ENCODE measurements around the gene IFNAR1. TPM values are rescaled to one million over a fixed set of nuclear protein-coding genes. Genes with fewer than 3 reads are reported as not detected.
A peak's percentile ranks its signal among the peaks of the same experiment; 100 is the strongest.

IFNAR1 gene
- 29.5 TPM for total RNA-seq
- long read RNA-seq, full-length matches to known transcripts: 23 of 32 reads
- long read RNA-seq, partial matches to known transcripts: 3 of 32 reads
- long read RNA-seq, other reads (novel, unspliced or antisense): 6 of 32 reads

GRCh38 chr21:33324291-33325221, at the start of gene IFNAR1:
TSS of gene IFNAR1 (plus strand) at chr21:33324970. CDS start at chr21:33325056, 86 bp downstream.
- intact Hi-C loops (cut with DNase I): loop anchor here (2.0 to 5.0 kb wide), 3 partner anchors 36 to 58 kb away; partner anchors contain the start of gene IL10RB

DNA sequence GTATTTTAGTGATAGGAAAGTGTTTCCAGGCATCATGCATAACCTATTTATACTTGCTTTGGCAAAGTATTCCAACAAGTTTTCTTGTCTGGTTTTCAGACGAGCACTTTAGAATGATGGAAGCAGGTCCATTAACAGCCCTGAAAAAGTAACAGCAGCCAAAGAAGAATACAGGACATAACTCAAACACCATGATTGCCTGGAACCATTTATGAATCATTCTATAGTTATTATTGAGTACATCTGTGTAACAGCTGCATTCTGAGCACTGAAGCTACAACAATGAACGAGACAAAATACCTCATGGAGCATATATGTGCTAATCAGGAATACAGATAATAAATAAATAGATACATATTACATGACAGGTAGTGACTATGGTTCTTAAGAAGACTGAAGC, 46.0 kb upstream of the IFNAR1 start:
- intact Hi-C loops (cut with DNase I): no loop called here
- DNase-seq (ENCODE audit: low spot score): no peak

More at GRCh38 chr21:33324291-33325221, at the start of gene IFNAR1:
- peak; percentile 98 for DNase-seq (ENCODE audit: low spot score)

DNA sequence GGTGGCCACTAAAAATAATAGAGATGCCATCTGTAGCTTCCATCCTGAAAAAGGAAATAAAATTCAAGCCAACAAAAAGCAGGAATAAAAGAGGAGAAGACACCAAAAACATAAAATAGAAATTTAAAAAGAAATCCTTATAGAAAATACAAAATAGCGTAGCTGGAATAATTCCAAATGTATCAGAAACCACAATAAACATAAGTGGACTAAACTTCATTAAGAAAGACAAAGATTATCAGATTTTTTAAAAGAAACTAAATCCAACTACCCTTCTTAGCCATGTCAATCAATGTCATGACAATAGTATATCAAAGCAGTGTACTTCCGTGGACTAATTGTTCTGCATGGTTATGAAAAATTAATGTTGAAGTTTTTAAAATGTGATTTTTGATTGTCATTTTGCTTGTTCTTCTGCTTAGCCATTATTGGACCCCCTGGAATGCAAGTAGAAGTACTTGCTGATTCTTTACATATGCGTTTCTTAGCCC, 45.4 kb upstream of the IFNAR1 start:
- intact Hi-C loops (cut with DNase I): no loop called here
- no peak for DNase-seq (ENCODE audit: low spot score)

DNA sequence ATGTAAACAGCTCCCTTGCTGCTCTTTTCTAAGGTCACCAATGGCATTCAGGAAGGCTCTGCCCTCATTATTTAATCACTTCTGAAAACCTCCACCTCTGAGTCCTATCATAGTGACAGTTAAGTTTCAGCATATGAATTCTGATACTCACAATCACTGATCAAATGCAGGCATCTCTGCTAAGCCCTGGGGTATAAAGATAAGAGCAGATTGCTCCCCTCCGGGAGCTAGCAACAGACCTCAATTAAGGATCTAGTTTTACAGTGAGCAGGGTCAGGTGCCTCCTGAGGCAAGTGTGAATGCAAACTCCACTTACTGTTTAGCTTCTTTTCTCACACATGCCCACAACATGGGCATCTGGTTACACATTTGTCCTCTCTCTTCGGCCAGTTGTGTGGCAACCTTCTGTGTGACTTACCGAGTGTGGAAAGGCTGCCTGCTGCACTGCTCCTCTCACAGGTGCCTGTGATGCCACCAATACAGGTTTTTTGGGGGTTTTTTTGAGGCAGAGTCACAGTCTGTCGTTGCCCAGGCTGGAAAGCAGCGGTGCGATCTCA, 43.6 kb upstream of the IFNAR1 start:
- DNase-seq (ENCODE audit: low spot score): no peak
- intact Hi-C loops (cut with DNase I): no loop called here

DNA sequence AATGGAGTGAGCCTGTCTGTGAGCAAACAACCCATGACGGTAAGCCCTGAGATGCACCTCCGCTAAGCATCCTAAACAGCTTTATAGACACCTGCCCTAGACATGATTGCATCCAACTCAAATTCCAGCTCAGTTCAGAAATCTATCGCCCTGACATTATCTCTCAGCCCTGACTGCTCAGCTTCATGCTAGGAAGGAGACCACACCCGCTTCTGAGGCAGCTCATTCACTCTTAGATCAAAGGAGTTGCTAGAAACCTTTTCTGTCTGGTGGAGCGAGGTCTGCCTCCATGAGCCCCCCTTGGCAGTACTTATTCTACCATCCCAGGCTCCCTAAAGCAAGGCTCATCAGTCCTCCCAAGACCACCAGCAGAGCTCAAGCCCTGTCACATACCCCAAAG, 41.6 kb upstream of the IFNAR1 start:
- intact Hi-C loops (cut with DNase I): no loop called here

GRCh38 chr21:33286076-33286475, 38.7 kb upstream of the IFNAR1 start:
- intact Hi-C loops (cut with DNase I): loop anchor here (5.0 kb wide), 1 partner anchor 41 kb away; no protein-coding TSS in a partner anchor
- no peak for DNase-seq (ENCODE audit: low spot score)

More for the DNA sequence above, 41.6 kb upstream of the IFNAR1 start:
- DNase-seq (ENCODE audit: low spot score): no peak

- intact Hi-C loops (cut with DNase I): loop anchor here (5.0 kb wide), 1 partner anchor 40 kb away; no protein-coding TSS in a partner anchor
- no peak for DNase-seq (ENCODE audit: low spot score)
These were observed 37.9 kb upstream of the IFNAR1 start for GRCh38 chr21:33286600-33287456.

GRCh38 chr21:33289199-33289819, 35.5 kb upstream of the IFNAR1 start:
- intact Hi-C loops (cut with DNase I): loop anchor here (5.0 kb wide), 1 partner anchor 38 kb away; no protein-coding TSS in a partner anchor
- no peak for DNase-seq (ENCODE audit: low spot score)

- intact Hi-C loops (cut with DNase I): no loop called here
- no peak for DNase-seq (ENCODE audit: low spot score)
These were observed 34.3 kb upstream of the IFNAR1 start for GRCh38 chr21:33290441-33290840.

GRCh38 chr21:33291686-33292085, 33.1 kb upstream of the IFNAR1 start:
- no peak for DNase-seq (ENCODE audit: low spot score)
- intact Hi-C loops (cut with DNase I): no loop called here

DNA sequence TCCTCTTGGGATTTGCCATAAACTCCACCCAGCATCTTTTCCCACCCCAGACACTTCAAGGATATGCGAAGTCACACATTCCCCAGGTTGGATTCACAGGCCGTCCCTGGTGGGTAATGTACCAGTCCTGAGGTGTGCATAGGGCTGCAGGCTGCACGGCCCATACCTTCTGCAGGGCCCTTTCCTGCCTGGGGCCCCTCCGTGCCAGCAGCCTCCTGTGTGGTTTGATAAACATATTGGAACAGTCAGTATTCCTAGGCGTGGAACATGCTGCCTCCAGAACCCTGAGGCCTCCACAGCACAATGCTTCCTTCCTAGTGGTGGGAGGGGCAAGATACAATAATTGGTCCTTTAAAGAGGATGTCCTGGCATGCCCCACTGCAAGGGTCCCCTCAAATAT, 32.0 kb upstream of the IFNAR1 start:
- no peak for DNase-seq (ENCODE audit: low spot score)
- intact Hi-C loops (cut with DNase I): no loop called here

DNA sequence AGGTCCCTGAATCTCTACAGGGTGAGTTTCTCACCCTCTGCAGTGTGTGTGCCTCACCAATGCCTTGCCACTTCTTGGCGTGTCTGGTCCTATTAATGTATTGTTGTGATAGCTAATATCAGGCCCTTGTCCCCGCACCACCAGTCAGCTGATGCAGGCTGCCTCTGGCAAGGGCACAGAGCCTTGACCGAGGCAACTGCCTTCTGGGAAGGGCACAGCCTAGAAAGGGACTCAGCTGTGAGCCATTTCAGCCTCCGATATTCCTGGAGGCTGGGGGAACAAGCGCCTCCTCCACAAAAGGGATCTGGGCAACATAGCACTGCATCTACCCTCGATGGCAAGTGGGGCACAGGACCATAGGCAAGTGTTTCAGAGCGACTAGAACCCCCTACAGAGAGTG, 31.6 kb upstream of the IFNAR1 start:
- no peak for DNase-seq (ENCODE audit: low spot score)
- intact Hi-C loops (cut with DNase I): no loop called here

GRCh38 chr21:33293811-33294216, 31.0 kb upstream of the IFNAR1 start:
- intact Hi-C loops (cut with DNase I): no loop called here
- DNase-seq (ENCODE audit: low spot score): no peak

GRCh38 chr21:33296156-33296555, 28.6 kb upstream of the IFNAR1 start:
- DNase-seq (ENCODE audit: low spot score): no peak
- intact Hi-C loops (cut with DNase I): no loop called here

- intact Hi-C loops (cut with DNase I): no loop called here
- DNase-seq (ENCODE audit: low spot score): no peak
These were observed 25.5 kb upstream of the IFNAR1 start for GRCh38 chr21:33299181-33299752.

DNA sequence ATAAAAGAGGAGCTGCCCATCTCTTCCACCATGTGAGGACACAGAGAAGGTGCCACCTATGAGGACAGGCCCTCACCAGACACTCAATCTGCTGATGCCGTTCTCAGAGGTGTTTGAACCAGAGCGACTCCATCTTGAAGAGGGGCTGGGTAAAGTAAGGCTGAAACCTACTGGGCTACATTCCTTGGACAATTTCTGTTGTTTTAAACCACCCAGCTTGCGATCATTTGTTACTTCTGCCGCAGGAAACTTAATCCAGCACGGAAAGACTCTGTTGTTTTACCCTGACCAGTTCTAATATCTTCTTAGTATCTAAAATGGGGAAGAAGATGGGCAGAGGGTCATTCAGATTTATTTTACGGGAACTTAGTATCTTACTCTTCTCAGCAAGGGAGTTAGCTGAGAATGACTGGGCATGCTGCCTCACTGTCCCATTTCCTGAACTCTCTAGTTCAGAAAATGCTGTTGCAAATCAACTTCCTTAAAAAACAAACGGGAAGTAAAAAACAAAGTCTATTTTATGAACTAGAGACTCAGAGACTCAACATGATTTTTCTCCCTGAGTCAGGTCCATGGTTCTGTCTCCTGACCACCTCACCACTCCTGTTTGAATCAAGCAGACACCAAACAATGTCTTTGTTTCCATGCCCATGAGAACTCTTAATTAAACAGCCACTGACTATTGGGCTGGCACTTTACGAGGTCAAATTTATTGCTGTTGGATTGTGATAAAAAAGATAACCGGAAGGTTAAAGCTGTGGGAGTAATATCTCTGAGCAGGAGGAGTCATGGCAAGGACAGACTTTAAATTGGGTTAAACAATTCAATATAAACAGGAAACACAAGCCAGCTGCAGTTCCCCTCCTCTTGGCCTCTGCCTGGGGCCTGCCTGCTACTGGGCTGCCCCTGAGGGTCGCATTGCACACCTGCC, 23.8 kb upstream of the IFNAR1 start:
- intact Hi-C loops (cut with DNase I): no loop called here
- no peak for DNase-seq (ENCODE audit: low spot score)

DNA sequence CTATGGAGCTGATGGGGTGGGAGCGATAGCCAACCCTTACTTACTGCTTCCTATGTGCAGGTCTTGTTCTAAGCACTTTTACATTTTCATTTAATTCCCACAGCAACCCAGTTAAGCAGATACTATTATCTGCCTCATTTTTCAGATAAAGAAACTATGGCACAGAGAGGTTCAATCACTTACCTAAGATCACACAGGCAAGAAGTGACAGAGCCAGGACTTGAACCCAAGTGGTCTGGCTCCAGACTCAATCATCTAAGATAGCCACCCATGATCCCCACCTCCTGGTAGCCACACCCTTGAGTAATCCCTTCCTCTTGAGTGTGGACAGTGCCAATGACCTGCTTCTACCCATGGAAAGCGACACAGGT, 23.2 kb upstream of the IFNAR1 start:
- intact Hi-C loops (cut with DNase I): no loop called here
- DNase-seq (ENCODE audit: low spot score): no peak

DNA sequence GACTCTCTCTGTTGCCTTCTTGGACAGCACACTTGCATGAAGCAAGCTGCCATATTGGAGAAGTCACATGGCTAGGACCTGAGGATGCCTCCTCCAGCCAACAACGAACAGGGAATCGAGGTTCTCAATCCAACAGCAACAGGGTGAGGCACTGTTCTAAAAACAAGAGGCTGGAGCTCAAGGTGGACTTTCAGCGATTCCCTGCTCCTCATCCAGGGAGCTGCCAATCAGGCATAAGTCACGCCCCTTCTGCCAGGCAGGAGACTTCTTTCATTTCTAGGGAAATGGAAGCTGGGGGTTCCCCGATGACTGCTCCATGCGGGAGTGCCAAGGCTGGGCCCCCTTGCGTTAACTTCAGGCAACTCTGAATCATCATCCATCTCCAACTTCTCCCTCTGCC, 22.7 kb upstream of the IFNAR1 start:
- intact Hi-C loops (cut with DNase I): no loop called here
- DNase-seq (ENCODE audit: low spot score): no peak
